ENCODE results near the gene SCAI.
"Not testable (repeated sequence)": the region's sequence is repeated elsewhere in the genome, so short reads cannot be mapped to it uniquely, and the experiment has no call there.

SCAI gene

DNA sequence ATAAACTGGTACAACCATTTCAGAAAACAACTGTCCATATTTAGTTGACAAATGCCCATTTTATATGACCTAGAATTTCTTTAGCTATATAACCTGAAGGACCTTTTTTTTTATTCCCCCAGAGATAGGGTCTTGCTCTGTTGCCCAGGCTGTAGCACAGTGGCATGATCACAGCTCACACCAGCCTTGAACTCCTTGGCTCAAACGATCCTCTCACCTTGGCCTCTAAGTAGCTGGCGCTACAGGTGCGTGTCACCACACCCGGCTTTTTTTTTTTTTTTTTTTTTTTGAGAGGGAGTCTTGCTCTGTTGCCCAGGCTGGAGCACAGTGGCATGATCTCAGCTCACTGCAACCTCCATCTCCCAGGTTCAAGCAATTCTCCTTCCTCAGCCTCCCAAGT is 28.8 kb downstream of the SCAI start:
- FAIRE-seq; DNase-seq (ENCODE audit: extremely low spot score, insufficient read length, low read depth): not testable (repeated sequence)

DNA sequence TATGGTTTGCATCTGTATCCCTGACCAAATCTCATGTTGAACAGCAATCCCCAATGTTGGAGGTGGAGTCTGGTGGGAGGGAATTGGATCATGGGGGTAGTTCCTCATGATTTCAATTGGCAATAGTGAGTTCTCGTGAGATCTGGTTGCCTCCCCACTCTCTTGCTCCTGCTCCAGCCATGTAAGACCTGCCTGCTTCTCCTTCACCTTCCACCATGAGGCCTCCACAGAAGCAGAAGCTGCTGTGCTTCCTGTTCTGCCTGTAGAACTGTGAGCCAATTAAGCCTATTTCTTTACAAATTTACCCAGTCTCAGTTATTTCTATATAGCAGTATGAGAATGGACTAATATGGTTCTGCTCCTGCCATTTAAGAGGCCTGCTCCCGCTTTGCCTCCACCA is 32.9 kb downstream of the SCAI start:
- no peak for DNase-seq (ENCODE audit: extremely low spot score, insufficient read length, low read depth)
- no peak for FAIRE-seq

DNA sequence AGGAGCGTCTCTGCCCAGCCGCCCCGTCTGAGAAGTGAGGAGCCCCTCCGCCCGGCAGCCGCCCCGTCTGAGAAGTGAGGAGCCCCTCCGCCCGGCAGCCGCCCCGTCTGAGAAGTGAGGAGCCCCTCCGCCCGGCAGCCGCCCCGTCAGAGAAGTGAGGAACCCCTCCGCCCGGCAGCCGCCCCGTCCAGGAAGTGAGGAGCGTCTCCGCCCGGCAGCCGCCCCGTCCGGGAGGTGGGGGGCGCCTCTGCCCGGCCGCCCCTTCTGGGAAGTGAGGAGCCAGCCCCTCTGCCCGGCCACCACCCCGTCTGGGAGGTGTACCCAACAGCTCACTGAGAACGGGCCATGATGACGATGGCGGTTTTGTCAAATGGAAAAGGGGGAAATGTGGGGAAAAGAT is 34.8 kb downstream of the SCAI start:
- not testable (repeated sequence) for DNase-seq (ENCODE audit: extremely low spot score, insufficient read length, low read depth); FAIRE-seq

DNA sequence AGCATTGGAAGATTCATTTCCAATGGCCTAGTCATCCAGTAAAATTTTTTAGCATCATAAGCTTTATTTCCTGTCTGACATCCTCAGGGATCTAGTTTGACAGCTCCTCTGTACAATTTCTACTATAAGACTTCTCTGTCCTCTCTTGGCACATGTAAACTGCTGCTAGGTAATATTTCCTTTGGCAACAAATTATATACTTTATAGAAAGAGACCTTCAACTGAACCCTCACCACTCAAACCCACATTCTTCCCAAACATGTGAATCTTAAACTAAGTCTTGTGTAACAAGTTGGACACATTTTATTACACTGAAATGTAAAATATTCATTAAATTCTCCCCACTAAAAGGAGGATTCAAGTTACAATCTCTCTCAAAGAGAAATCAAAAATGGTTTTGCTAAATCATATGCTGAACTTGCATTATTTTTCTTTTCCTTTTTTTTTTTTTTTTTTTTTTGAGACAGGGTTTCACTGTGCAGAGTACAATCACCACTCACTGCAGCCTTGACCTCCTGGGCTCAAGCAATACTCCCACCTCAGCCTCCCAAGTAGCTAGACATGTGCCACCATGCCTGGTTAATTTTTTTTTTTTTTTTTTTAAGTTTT is 36.9 kb downstream of the SCAI start:
- FAIRE-seq, result no peak
- no peak for DNase-seq (ENCODE audit: extremely low spot score, insufficient read length, low read depth)

DNA sequence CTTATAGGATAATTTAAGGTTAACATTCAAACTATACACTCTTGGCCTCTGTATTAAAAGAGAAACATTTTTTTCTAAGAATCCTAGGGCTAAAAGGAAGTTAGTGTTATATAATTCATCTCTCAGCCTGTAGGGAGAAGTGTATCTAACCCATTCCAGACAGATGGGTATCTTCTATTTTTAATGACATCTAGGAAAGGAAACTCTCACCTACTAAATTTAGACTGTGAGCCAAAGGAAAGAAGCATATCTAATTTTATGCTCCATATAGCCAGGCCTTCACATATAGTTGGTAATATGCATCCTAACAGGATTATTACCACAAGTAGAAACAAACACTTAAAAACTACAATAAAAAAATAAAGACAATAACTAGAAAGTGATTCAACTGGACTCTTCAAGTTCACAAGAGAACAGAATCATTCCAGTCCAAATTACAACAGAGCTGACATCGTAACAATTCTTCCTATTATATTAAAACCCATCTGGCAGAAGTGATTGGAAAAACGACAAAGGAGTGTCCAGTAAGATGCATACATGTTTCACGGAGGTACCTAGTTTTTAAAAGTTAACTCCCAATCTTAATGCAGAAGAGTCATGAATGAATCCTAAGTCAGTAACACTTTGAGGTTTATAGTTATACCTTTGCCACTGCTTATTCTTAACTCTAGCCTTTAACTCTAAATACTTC is 39.4 kb downstream of the SCAI start:
- FAIRE-seq, result no peak
- no peak for DNase-seq (ENCODE audit: extremely low spot score, insufficient read length, low read depth)

DNA sequence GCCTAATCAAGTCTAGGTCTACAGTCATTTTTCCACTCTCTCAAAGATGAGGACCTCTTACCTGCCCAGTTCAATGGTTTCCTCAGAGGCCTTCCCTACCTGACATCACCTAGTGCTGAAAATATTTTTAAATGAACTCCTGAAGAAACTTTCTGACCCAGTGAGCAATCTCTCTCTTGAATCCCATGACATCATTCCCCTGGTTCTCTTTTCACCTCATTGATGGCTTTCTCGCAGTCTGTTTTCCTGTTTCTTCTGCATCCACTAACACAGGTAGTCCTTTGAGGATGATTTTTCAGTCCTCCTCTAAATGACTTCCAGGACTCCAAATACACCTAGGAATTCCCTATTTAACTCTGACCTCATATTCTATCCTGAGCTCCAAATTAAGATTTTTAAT is 40.3 kb downstream of the SCAI start:
- FAIRE-seq (no peak), DNase-seq (ENCODE audit: extremely low spot score, insufficient read length, low read depth) (no peak)

DNA sequence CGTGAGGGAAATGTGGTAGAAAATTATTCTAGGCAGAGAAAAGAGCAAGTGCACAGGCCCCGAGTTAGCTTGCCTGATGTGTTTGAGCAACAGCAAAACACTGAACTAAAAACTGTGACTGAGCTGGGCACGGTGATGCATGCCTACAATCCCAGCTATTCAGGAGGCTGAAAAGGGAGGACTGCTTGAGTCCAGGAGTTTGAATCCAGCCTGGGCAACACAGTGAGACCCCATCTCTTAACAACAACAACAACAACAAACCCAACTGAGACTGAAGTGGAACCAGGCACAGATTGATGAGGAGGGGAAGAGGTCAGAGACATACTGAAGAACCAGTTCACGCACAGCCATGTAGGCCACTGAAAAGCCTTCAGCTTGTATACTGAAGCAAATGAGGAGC is 42.5 kb downstream of the SCAI start:
- no peak for FAIRE-seq
- no peak for DNase-seq (ENCODE audit: extremely low spot score, insufficient read length, low read depth)

DNA sequence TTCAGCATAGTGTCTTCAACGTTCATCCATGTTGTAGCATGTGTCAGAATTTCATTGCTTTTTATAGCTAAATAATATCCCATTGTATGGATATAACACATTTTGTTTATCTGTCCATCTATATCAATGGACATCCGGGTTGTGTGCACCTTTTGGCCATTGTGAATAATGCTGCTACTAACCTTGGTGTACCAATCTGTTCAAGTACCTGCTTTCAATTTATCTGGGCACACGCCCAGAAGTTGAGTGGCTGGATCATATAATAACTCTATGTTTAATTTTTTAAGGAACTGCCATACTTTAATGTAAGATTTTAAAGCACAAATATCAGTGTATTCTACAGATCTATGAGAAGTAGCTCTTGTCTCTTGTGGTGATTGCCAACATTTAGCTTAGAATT is 43.5 kb downstream of the SCAI start:
- no peak for FAIRE-seq
- DNase-seq (ENCODE audit: extremely low spot score, insufficient read length, low read depth), result no peak

DNA sequence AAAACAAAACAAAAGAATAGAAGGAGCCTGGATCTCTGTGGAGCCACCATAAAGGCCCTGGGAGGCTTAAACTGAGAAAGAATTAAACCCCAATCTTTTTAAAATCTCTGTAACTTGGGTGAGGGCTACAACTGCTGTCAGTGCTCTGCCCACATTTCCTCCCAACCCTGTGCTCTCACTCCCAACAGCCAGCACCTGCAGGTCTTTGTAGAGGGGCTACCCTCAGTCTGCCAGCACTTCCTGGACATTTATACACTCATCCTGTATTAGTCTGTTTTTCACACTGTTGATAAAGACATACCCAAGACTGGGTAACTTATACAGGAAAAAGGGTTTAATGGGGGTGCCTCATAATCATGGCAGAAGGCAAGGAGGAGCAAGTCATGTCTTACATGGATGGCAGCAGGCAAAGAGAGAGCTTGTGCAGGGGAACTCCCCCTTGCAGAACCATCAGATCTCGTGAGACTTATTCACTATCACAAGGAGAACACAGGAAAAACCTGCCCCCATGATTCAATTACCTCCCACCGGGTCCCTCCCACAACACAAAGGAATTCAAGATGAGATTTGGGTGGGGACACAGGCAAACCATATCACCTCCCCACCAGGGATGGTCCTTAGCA is 47.4 kb downstream of the SCAI start:
- no peak for DNase-seq (ENCODE audit: extremely low spot score, insufficient read length, low read depth)
- FAIRE-seq, result no peak

DNA sequence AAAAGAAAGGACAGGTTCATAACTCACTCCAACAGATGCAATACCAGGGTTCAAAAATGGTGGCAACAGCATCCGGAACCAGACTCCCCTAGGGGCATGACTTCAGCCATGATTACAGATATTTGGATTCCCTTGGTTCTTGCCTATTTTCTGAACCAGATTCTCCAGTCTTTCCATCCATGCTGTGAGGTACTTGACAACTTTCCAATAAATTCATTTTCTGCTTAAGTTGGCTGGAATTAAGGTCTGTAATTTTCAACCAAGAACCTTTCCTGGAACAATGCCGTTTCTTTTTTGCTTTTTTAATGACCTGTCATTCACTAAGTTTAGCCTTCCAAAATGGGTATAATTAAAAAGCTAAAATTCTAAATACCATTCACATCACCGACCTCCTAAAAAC is 52.2 kb downstream of the SCAI start:
- no peak for FAIRE-seq
- DNase-seq (ENCODE audit: extremely low spot score, insufficient read length, low read depth), result no peak

DNA sequence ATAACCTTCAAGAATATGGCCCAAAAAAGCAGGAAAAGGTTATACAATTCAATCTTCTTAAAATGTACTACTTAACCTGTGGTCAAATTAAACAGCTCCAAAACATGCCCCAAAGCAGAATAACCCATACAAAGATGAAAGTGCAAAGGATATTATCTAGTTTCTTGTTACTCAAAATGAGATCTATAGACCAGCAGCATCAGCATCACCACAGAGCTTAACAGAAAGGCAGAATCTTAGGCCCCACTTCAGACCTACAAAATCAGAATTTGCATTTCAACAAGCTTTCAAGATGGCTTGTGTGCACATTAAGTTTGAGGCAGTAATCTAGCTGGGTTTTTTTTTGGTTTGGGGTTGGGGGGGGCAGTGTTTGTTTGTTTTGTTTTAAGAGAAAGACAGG is 54.0 kb downstream of the SCAI start:
- no peak for DNase-seq (ENCODE audit: extremely low spot score, insufficient read length, low read depth)
- no peak for FAIRE-seq

DNA sequence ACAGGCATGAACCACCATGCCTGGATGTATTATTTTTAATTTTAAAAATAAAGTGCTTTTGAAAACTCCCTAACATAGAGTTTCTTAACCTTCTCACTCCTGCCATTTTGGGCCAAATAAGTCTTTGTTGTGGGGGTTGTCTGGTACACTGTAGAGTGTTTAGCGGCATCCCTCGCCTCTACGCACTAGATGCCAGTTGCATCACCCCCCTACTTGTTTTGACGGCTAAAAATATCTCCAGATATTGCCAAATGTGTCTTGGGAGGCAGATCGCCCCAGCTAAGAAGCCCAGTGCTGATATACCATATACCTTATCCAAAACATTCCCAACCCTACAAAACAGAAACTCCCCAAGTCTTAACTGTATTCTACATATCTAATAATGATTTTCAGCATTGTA is 54.6 kb downstream of the SCAI start:
- DNase-seq (ENCODE audit: extremely low spot score, insufficient read length, low read depth), result no peak
- FAIRE-seq, result no peak

DNA sequence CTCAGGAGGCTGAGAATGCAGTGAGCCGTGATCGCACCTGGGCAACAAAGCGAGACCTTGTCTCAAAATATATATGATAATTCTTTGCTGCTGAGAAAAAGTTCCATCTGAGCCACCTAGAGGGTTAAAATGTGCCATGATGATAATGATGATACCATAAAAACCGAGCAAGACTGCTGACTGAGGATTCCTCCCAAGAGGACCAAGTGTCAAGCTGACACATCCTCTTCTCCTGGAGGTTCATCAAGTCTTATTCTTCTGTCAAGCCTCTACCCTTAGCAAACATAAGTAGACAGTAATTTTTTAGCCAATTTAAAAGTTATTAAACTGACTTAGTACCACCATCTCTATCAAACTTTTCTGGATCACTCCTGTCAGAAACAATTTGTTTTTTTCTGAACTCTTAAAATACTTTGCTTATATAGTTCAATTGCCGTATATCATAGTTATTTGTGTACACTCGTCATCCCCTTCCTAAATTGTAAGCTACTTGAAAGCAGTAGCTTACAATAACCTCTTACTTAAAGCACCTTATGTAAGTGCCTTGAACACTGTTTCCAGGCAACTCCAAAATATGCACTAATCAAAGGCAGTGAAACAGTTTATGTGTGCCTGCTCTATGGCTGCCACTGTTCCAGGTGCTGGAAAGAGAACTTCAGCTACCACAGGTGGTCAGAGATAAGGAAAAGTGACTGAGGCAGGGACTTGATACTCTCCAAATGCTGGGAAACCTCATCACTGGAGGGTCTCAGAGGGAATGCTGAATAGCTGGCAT is 57.4 kb downstream of the SCAI start:
- no peak for DNase-seq (ENCODE audit: extremely low spot score, insufficient read length, low read depth)
- no peak for FAIRE-seq

DNA sequence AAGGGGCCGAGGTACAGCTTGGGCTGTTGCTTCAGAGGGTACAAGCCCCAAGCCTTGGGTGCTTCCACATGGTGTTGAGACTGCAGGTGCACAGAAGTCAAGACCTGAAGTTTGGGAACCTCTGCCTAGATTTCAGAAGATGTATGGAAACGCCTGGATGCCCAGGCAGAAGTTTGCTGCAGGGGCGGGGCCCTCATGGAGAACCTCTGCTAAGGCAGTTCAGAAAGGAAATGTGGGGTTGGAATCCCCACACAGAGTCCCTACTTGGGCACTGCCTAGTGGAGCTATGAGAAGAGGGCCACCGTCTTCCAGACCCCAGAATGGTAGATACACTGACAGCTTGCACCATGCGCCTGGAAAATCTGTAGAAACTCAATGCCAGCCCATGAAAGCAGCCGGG is 61.1 kb downstream of the SCAI start:
- DNase-seq (ENCODE audit: extremely low spot score, insufficient read length, low read depth); FAIRE-seq: not testable (repeated sequence)

DNA sequence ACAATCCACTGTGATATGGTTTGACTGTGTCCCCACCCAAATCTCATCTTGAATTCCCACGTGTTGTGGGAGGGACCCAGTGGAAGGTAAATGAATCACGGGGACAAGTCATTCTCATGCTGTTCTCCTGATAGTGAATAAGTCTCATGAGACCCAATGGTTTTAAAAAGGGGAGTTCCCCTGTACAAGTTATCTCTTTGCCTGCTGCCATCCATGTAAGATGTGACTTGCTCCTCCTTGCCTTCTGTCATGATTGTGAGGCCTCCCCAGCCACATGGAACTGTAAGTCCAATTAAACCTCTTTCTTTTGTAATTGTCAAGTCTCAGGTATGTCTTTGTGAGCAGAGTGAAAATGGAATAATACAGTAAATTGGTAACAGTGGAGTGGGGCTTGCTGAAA is 62.5 kb downstream of the SCAI start:
- not testable (repeated sequence) for FAIRE-seq; DNase-seq (ENCODE audit: extremely low spot score, insufficient read length, low read depth)

DNA sequence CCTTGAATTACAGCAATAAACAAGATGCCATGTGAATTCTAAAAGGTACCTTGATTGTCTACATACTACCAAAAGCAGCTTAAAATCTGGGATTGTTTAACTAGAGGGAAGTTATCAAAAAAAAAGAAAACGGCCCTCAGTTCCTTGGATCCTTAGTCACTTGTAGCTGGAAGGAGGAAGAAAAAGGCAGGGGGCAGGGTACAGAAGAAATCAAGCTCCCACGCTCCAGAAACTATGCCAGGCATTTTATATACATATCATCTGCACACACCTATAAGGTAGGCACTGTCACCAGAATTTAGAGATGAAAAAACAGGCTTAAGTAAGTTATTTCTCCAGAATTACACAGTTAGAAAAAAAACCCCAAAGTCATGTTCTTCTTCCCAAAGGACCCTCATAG is 63.4 kb downstream of the SCAI start:
- FAIRE-seq, result no peak

DNA sequence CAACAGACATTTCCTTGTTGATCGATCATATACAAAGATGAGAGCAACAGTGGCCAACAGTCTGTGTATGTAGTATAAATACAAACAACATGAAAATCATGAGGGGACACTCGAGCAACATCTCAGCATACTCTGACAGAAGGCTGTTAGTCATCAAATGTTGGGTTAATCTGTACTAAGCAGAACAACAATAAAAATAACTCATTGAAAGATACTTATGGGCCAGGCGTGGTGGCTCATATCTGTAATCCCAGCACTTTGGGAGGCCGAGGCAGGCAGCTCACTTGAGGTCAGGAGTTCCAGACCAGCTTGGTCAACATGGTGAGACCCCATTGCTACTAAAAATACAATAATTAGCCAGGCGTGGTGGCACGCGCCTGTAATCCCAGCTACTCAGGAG is 67.3 kb downstream of the SCAI start:
- DNase-seq (ENCODE audit: extremely low spot score, insufficient read length, low read depth), result no peak
- FAIRE-seq, result no peak

More for the DNA sequence above, 63.4 kb downstream of the SCAI start:
- no peak for DNase-seq (ENCODE audit: extremely low spot score, insufficient read length, low read depth)

DNA sequence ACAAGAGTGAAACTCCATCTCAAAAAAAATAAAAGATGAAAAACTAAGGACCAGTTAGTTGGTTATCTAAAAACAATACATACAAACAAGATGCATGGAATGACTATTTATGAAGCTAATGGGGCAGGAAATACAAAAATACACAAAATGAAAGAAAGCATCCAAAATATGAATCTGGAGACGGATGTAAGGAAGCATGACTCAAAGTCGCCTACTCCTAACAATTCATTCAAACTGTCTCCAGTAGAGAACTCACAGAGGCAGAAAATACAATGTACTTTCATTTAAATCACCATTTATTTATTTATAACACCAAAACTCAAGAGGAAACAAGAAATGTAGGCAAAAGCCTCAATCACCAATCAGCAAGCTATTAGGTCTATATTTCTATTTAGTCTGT is 68.4 kb downstream of the SCAI start:
- FAIRE-seq (no peak), DNase-seq (ENCODE audit: extremely low spot score, insufficient read length, low read depth) (no peak)

DNA sequence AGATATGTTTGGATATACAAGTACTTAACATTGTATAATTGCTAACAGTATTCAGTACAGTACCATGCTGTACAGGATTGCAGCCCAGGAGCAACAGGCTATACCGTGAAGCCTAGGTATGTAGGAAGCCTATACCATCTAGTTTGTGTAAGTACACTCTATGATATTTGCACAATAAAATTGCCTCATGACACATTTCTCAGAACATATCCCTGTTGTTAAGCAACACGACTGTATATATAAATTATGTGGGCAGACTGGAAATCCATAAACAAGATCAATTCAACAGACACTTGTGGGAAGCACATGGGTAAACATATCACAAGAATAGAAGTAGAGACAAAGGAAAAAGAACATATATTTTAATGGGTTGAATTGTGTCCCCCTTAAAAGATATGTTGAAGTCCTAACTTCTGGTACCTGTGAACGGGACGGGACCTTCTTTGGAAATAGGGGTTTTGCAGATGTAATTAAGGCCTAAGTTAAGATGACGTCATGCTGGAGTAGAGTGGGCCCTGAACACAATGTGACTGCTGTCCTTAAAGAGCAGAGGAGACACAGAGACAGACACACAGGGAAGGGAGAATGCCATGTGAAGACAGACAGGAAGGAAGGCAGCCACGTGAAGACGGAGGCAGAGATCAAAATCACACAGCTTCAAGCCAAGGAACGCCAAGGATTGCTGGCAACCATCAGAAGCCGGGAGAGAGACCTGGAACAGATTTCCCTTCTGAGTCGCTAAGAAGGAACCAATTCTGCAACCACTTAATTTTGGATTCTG is 76.3 kb downstream of the SCAI start:
- DNase-seq (ENCODE audit: extremely low spot score, insufficient read length, low read depth), result no peak
- FAIRE-seq, result no peak

DNA sequence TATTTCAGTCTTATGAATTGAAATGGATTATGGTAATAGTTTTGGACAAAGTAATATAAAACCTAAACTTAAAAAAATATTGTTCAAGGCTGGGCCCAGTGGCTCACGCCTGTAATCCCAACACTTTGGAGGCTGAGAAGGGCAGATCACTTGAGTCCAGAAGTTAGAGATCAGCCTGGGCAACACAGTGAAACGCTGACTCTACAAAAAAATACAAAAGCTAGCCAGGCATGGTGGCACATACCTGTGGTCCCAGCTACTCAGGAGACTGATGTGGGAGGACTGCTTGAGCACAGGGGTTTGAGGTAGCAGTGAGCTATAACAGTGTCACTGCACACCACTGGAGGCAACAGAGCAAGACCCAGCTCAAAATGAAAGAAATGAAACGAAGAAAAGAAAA is 81.9 kb downstream of the SCAI start:
- FAIRE-seq, result no peak

More for the DNA sequence above, 81.9 kb downstream of the SCAI start:
- no peak for DNase-seq (ENCODE audit: extremely low spot score, insufficient read length, low read depth)

Measured in GM18507 (cell line).